K562 (cell line): ENCODE data around the gene B4GALNT2. TPM values are rescaled to one million over a fixed set of nuclear protein-coding genes. Genes with fewer than 3 reads are reported as not detected.
A peak's percentile ranks its signal among the peaks of the same experiment; 100 is the strongest.

ENCODE experiments used
- ARHGAP35 ChIP-seq: fragments of 450-650 bp; IDR thresholded peaks from 2 replicates; pipeline ENCODE4 v1.6.1; 2018; ENCODE audit not compliant: partially characterized antibody
- CHCHD3 ChIP-seq: fragments of 250-450 bp; sonication (Bioruptor Pico); IDR thresholded peaks from 2 replicates; pipeline ENCODE4 v2.1.2; 2022; ENCODE audit warnings: mild to moderate bottlenecking
- ELF4 ChIP-seq: fragments of 450-650 bp; formaldehyde crosslinking; IDR thresholded peaks from 2 replicates; pipeline ENCODE4 v1.4.0; 2022; ENCODE audit warnings: missing genetic modification characterization
- ESRRB ChIP-seq: fragments of 250-450 bp; sonication (Bioruptor Pico); IDR thresholded peaks from 2 replicates; pipeline ENCODE4 v1.5.0; 2020; ENCODE audit warnings: mild to moderate bottlenecking, moderate library complexity, borderline replicate concordance
- HNRNPLL ChIP-seq: fragments of 200-400 bp; formaldehyde crosslinking; IDR thresholded peaks from 2 replicates; pipeline ENCODE4 v1.6.1; 2017; ENCODE audit warnings: low read length, low read depth, mild to moderate bottlenecking; ENCODE audit not compliant: poor library complexity, severe bottlenecking
- KDM1A ChIP-seq, 2 experiments: fragments of 450-650 bp; IDR thresholded peaks; 2 replicates each; pipeline ENCODE4 v1.6.1; 2016; ENCODE audit warnings: mild to moderate bottlenecking in 2 of 2
- KDM5B ChIP-seq: fragments of 200-600 bp; sonication (generic); IDR thresholded peaks from 2 replicates; pipeline ENCODE4 v1.6.1; 2012; ENCODE audit warnings: low read depth, mild to moderate bottlenecking, moderate library complexity, low read length, control low read depth, inconsistent platforms; ENCODE audit not compliant: insufficient replicate concordance
- MAFF ChIP-seq: IDR thresholded peaks from 2 replicates; pipeline ENCODE4 v1.6.1; 2012; ENCODE audit warnings: low read length, improper control_type of control experiment
- MITF ChIP-seq: IDR thresholded peaks from 2 replicates; pipeline ENCODE4 v1.6.1; 2014; ENCODE audit warnings: antibody characterized with exemption
- NKRF ChIP-seq: fragments of 450-650 bp; IDR thresholded peaks from 2 replicates; pipeline ENCODE4 v1.6.1; 2016; ENCODE audit warnings: borderline replicate concordance
- NRF1 ChIP-seq, 2 experiments: fragments of 450-650 bp; IDR thresholded peaks in 1 of 2; conservative IDR thresholded peaks in 1 of 2; 2 replicates each; pipeline ENCODE4 v1.6.1; 2014; ENCODE audit warnings: mild to moderate bottlenecking in 2 of 2
- POLR2AphosphoS5 ChIP-seq: IDR thresholded peaks from 2 replicates; pipeline ENCODE4 v1.6.1; 2011; ENCODE audit warnings: mild to moderate bottlenecking, low read depth, low read length, moderate library complexity; ENCODE audit not compliant: control insufficient read depth, insufficient read depth
- RBM39 ChIP-seq: fragments of 200-400 bp; formaldehyde crosslinking; optimal IDR thresholded peaks from 2 replicates; pipeline ENCODE3; 2018; ENCODE audit warnings: low read depth, low read length
- RHOXF2B ChIP-seq: fragments of 250-450 bp; sonication (Bioruptor Pico); conservative IDR thresholded peaks from 2 replicates; pipeline ENCODE4 v1.5.1; 2021
- TAL1 ChIP-seq: fragments of 450-650 bp; IDR thresholded peaks from 2 replicates; pipeline ENCODE4 v1.6.1; 2016; ENCODE audit warnings: mild to moderate bottlenecking
- TOE1 ChIP-seq, 2 experiments: fragments of 450-650 bp in 1 of 2; sonication (generic) in 1 of 2; formaldehyde crosslinking in 1 of 2; IDR thresholded peaks; 2 replicates each; pipeline versions ENCODE4 v1.7.1 to v1.8.0; 2016 to 2022; ENCODE audit warnings: borderline replicate concordance in 2 of 2, mild to moderate bottlenecking in 2 of 2, antibody characterized with exemption in 1 of 2, inconsistent platforms in 1 of 2, low read depth in 1 of 2, missing genetic modification reagents in 1 of 2, moderate library complexity in 1 of 2
- ZBTB2 ChIP-seq: fragments of 450-650 bp; IDR thresholded peaks from 2 replicates; pipeline ENCODE4 v1.6.1; 2016; ENCODE audit warnings: antibody characterized with exemption
- ZNF445 ChIP-seq: fragments of 250-450 bp; sonication (Bioruptor Pico); IDR thresholded peaks from 2 replicates; pipeline ENCODE4 v1.4.0; 2020; ENCODE audit warnings: low read depth, mild to moderate bottlenecking, moderate library complexity
- ZNF740 ChIP-seq, 3 experiments: fragments of 200-800 bp in 1 of 3; sonication (Bioruptor generic) in 1 of 3; sonication (generic) in 1 of 3; formaldehyde crosslinking in 1 of 3; IDR thresholded peaks; 2 replicates each; pipeline versions ENCODE4 v1.6.1 to v1.8.0; 2016 to 2022; ENCODE audit warnings: mild to moderate bottlenecking in 2 of 3, missing compliant biosample characterization in 2 of 3, missing genetic modification characterization in 2 of 3, missing genetic modification reagents in 1 of 3
- polyA plus RNA-seq, 8 experiments: library from polyadenylated mRNA; depleted of rRNA in 4 of 8; stranded (reverse) in 5 of 8; unstranded in 3 of 8; fragments of >200 nt; fragmentation: Nextera tagmentation in 2 of 8; fragmentation: Illumina TruSeq in 1 of 8; extraction: Ambion mirVana in 2 of 8; extraction: Trizol in 1 of 8; gene quantifications; 2 replicates each; pipeline versions ENCODE4 v1.2.1 to v1.2.3, GENCODE V29; 2011 to 2014; ENCODE audit warnings: inconsistent platforms in 1 of 8, missing spikeins in 1 of 8
- total RNA-seq, 7 experiments: library from RNA; depleted of rRNA in 6 of 7; stranded (reverse); fragments of >200 nt in 6 of 7; fragmentation: Illumina TruSeq in 2 of 7; extraction: Trizol in 2 of 7; gene quantifications; 2 replicates each; pipeline versions ENCODE4 v1.2.1 to v1.2.3, GENCODE V29; 2011 to 2021; ENCODE audit warnings: low replicate concordance in 1 of 7
- TF ChIP-seq, protein P1 (sequence below): IDR thresholded peaks from 2 replicates; pipeline ENCODE4 v1.6.1; 2011; ENCODE audit not compliant: insufficient read length; ENCODE audit errors: extremely low read depth

B4GALNT2 gene
- total and polyA plus RNA-seq, 9 of the 15 experiments (the other 6 are each of a cell fraction or from before 2014, with no cell fraction given), result not detected

DNA sequence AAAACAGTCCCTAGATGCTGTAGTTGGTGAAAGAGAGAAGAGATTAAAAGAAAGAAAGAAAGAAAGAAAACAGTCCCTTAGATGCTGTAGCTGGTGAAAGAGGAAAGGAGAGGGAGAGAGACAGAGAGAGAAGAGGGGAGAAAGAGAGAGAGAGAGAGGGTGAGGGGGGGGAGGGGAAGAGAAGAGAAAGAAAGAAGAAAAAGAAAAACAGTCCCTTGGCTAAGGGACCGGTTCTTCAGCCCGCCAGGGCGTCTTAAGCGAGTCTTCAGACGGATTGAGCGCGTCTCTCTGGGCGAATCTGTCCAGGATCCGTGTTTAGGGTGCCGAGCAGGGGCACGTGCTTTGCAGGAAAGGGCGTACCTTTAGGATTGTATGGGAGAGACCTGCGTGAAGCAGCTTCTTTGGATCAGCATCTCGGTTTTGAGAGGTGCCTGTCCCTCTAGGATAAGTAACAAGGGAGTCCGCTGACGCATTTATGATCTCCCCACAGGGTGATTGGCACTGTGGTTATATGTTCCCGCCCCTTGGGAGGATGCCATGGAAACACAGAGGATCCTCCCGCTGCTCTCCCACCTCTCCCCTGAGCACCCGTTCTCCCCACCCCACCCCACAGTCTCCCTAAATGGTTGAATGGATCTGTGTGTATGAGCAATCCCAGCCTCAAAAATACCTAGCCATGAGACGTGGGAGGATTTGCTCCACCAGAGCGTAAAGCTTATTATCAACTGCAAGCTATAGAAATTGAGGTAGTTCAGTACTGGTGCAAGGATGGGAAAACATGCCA is 61.1 kb downstream of the B4GALNT2 start (continued):
- TF ChIP-seq ZNF740 (CRISPR knock-in tag; IDR thresholded peaks at IDR 0.05) (no peak), ZNF740 (tag; IDR thresholded peaks at IDR 0.05) (no peak), KDM1A (IDR thresholded peaks at IDR 0.05) (0 out of 4 replicates have a peak, but pooled peaks of 1 of the 2 experiments have one; percentile 6), RBM39 (no peak), ESRRB (CRISPR knock-in tag) (no peak), ELF4 (0 out of 2 replicates have a peak, but pooled peaks have one; percentile 13), NKRF (peak; percentile 30), POLR2AphosphoS5 (no peak), MAFF (no peak), TOE1 (IDR thresholded peaks at IDR 0.05; ENCODE audit: borderline replicate concordance) (no peak), TOE1 (CRISPR knock-in tag; IDR thresholded peaks at IDR 0.05; ENCODE audit: borderline replicate concordance, low read depth) (no peak), RHOXF2B (CRISPR knock-in tag) (no peak), NRF1 (conservative IDR thresholded peaks at IDR 0.05 in 1 of 2, IDR thresholded peaks at IDR 0.05 in 1 of 2) (peak in 1 of 2 experiments; percentile 27; a peak in 2 of 4 replicates), ARHGAP35 (peak; percentile 76), KDM5B (peak; percentile 39), TAL1 (no peak), ZNF445 (no peak), CHCHD3 (no peak), MITF (no peak), HNRNPLL (no peak), ZBTB2 (peak; percentile 50; the same call in 1 of the 2 replicates)
- TF ChIP-seq, protein P1, sequence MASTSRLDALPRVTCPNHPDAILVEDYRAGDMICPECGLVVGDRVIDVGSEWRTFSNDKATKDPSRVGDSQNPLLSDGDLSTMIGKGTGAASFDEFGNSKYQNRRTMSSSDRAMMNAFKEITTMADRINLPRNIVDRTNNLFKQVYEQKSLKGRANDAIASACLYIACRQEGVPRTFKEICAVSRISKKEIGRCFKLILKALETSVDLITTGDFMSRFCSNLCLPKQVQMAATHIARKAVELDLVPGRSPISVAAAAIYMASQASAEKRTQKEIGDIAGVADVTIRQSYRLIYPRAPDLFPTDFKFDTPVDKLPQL, result no peak
